Breast epithelium (tissue), 4 donors: ENCODE results near the gene AKR1D1. TPM values are rescaled to one million over a fixed set of nuclear protein-coding genes. Genes with fewer than 3 reads are reported as not detected.
"Not testable (repeated sequence)": the region's sequence is repeated elsewhere in the genome, so short reads cannot be mapped to it uniquely, and the experiment has no call there.

ENCODE experiments used
- DNase-seq, 2 donors: peaks; one replicate each; pipeline ENCODE4 v3.0.0-alpha.2; 2019; ENCODE audit warnings: low spot score in 2 of 2
- H3K27ac ChIP-seq, 2 donors: fragments of 200-600 bp; sonication (generic) in 1 of 2; one replicate each; pipeline ENCODE4 v1.5.1; 2016 to 2019; ENCODE audit warnings: mild to moderate bottlenecking in 1 of 2
- H3K27me3 ChIP-seq, 2 donors: fragments of 200-600 bp; sonication (generic) in 1 of 2; one replicate each; pipeline versions ENCODE4 v1.5.1 to v1.6.0; 2017 to 2019; ENCODE audit warnings: control low read depth in 1 of 2, mild to moderate bottlenecking in 1 of 2
- H3K36me3 ChIP-seq: fragments of 200-600 bp; one replicate; pipeline ENCODE4 v1.5.1; 2019
- H3K4me1 ChIP-seq, 2 donors: fragments of 200-600 bp; sonication (generic); one replicate each; pipeline ENCODE4 v1.5.1; 2016 to 2019; ENCODE audit warnings: control low read depth in 1 of 2
- H3K4me3 ChIP-seq, 3 donors: fragments of 200-600 bp; sonication (generic); 1 replicate in 2 of 3; 2 replicates in 1 of 3; pipeline ENCODE4 v1.5.1; 2016 to 2019; ENCODE audit warnings: mild to moderate bottlenecking in 3 of 3, moderate library complexity in 2 of 3
- H3K9me3 ChIP-seq, 2 donors: fragments of 200-600 bp; sonication (generic) in 1 of 2; one replicate each; pipeline ENCODE4 v1.5.1; 2016 to 2019; ENCODE audit warnings: control low read depth in 1 of 2
- CTCF ChIP-seq, 3 donors: fragments of 450-650 bp; IDR thresholded peaks; one replicate each; pipeline ENCODE4 v1.5.1; 2016 to 2017; ENCODE audit warnings: antibody characterized with exemption in 3 of 3, mild to moderate bottlenecking in 3 of 3, moderate library complexity in 3 of 3
- POLR2A ChIP-seq: fragments of 450-650 bp; IDR thresholded peaks from one replicate; pipeline ENCODE4 v1.6.1; 2016; ENCODE audit warnings: antibody characterized with exemption, mild to moderate bottlenecking, moderate library complexity
- POLR2AphosphoS5 ChIP-seq, 3 donors: sonication (generic); formaldehyde crosslinking; IDR thresholded peaks; one replicate each; pipeline ENCODE4 v1.6.1; 2017; ENCODE audit warnings: antibody characterized with exemption in 3 of 3
- intact Hi-C: fragments of 100-400 bp; cut with DNase I; formaldehyde crosslinking; loops from one replicate; pipeline ENCODE4 v1.15.1; 2023; ENCODE audit warnings: low total_unique reads
- total RNA-seq, 3 donors: library from RNA; depleted of rRNA; stranded (reverse); fragments of >200 nt; gene quantifications; one replicate each; pipeline ENCODE4 v1.1.0, GENCODE V29; 2016

AKR1D1 gene
- total RNA-seq, 3 donors from 2014 or later = 0.59 TPM; not detected in 2

- no peaks in the 10 kb centered on the region for H3K36me3 ChIP-seq
- TF ChIP-seq CTCF (IDR thresholded peaks at IDR 0.05) = no peak
- no peak for TF ChIP-seq POLR2A
- TF ChIP-seq POLR2AphosphoS5 (IDR thresholded peaks at IDR 0.05) = no peak
- no peak for DNase-seq
- intact Hi-C loops = no loop called here
- no peaks in the 10 kb centered on the region for H3K9me3 ChIP-seq
- H3K4me3 ChIP-seq = no peak overlapping the region
- H3K27me3 ChIP-seq = no peaks in the 10 kb centered on the region
- no peak overlapping the region for H3K27ac ChIP-seq
- no peaks in the 10 kb centered on the region for H3K4me1 ChIP-seq
Measured at GRCh38 chr7:138081868-138082267, 5.6 kb downstream of the AKR1D1 start.

- no peaks in the 10 kb centered on the region for H3K4me1 ChIP-seq
- no peaks in the 10 kb centered on the region for H3K36me3 ChIP-seq
- no peak for TF ChIP-seq POLR2AphosphoS5 (IDR thresholded peaks at IDR 0.05)
- no peak for TF ChIP-seq CTCF (IDR thresholded peaks at IDR 0.05)
- TF ChIP-seq POLR2A = no peak
- intact Hi-C loops = no loop called here
- H3K27ac ChIP-seq = no peak overlapping the region
- H3K9me3 ChIP-seq = no peaks in the 10 kb centered on the region
- no peak for DNase-seq
- no peak overlapping the region for H3K4me3 ChIP-seq
- no peaks in the 10 kb centered on the region for H3K27me3 ChIP-seq
Measured at GRCh38 chr7:138083859-138084258, 7.6 kb downstream of the AKR1D1 start.

GRCh38 chr7:138086563-138087270 lies 10.5 kb downstream of the AKR1D1 start:
- TF ChIP-seq CTCF (IDR thresholded peaks at IDR 0.05) = no peak
- TF ChIP-seq POLR2AphosphoS5 (IDR thresholded peaks at IDR 0.05) = no peak
- no peak for TF ChIP-seq POLR2A
- no peak for DNase-seq
- Histone ChIP-seq H3K4me1 (no peaks in the 10 kb centered on the region), H3K27me3 (no peaks in the 10 kb centered on the region), H3K4me3 (no peak overlapping the region), H3K27ac (no peak overlapping the region), H3K9me3 (no peaks in the 10 kb centered on the region), H3K36me3 (no peaks in the 10 kb centered on the region)
- intact Hi-C loops = no loop called here

GRCh38 chr7:138089080-138089901 lies 13.0 kb downstream of the AKR1D1 start:
- no peaks in the 10 kb centered on the region for H3K36me3 ChIP-seq
- intact Hi-C loops = no loop called here
- H3K4me1 ChIP-seq = no peaks in the 10 kb centered on the region
- no peaks in the 10 kb centered on the region for H3K27me3 ChIP-seq
- TF ChIP-seq POLR2AphosphoS5 (IDR thresholded peaks at IDR 0.05) = no peak
- TF ChIP-seq CTCF (IDR thresholded peaks at IDR 0.05) = no peak
- TF ChIP-seq POLR2A = no peak
- H3K9me3 ChIP-seq = no peaks in the 10 kb centered on the region
- no peak overlapping the region for H3K27ac ChIP-seq
- no peak overlapping the region for H3K4me3 ChIP-seq
- DNase-seq = no peak

- Histone ChIP-seq H3K4me3 (no peak overlapping the region), H3K9me3 (no peaks in the 10 kb centered on the region), H3K4me1 (no peaks in the 10 kb centered on the region), H3K36me3 (no peaks in the 10 kb centered on the region), H3K27me3 (no peaks in the 10 kb centered on the region), H3K27ac (no peak overlapping the region)
- TF ChIP-seq CTCF (IDR thresholded peaks at IDR 0.05) = no peak
- TF ChIP-seq POLR2A = no peak
- intact Hi-C loops = no loop called here
- no peak for DNase-seq
Measured at GRCh38 chr7:138091032-138091431, 14.8 kb downstream of the AKR1D1 start.

- H3K9me3 ChIP-seq, H3K4me1 ChIP-seq, intact Hi-C loops, H3K27ac ChIP-seq, H3K4me3 ChIP-seq, DNase-seq, H3K36me3 ChIP-seq, H3K27me3 ChIP-seq: not testable (repeated sequence)
Measured at GRCh38 chr7:138091840-138092239, 15.6 kb downstream of the AKR1D1 start.
